MM.1S (cell line): ENCODE results near the gene PLXNA4.

Source experiments
- DNase-seq: peaks from one replicate; pipeline ENCODE4 v3.0.0-alpha.2; 2015
- H2AFZ ChIP-seq: fragments of 300-600 bp; sonication (generic); 2 replicates; pipeline ENCODE4 v1.6.0; 2016; ENCODE audit warnings: antibody characterized with exemption, low read length
- H3F3A ChIP-seq: fragments of 300-600 bp; sonication (generic); 2 replicates; pipeline ENCODE4 v1.6.1; 2016; ENCODE audit warnings: mild to moderate bottlenecking, antibody characterized with exemption, low read length, moderate library complexity, mixed read lengths; ENCODE audit not compliant: insufficient read depth
- H3K27ac ChIP-seq: fragments of 300-600 bp; sonication (generic); 2 replicates; pipeline ENCODE4 v1.5.1; 2016; ENCODE audit warnings: mild to moderate bottlenecking, low read length
- H3K27me3 ChIP-seq: fragments of 300-600 bp; sonication (generic); replicated peaks from 2 replicates; pipeline ENCODE4 v1.6.0; 2016; ENCODE audit warnings: low read length; ENCODE audit not compliant: insufficient read depth
- H3K36me3 ChIP-seq: fragments of 300-600 bp; sonication (generic); replicated peaks from 2 replicates; pipeline ENCODE4 v1.6.1; 2016; ENCODE audit warnings: mild to moderate bottlenecking, low read length, mixed read lengths; ENCODE audit not compliant: insufficient read depth
- H3K4me1 ChIP-seq: fragments of 300-600 bp; sonication (generic); 2 replicates; pipeline ENCODE4 v1.6.1; 2016; ENCODE audit warnings: low read length, mixed read lengths
- H3K4me2 ChIP-seq: fragments of 300-600 bp; sonication (generic); 2 replicates; pipeline ENCODE4 v1.6.0; 2016; ENCODE audit warnings: low read depth, low read length
- H3K4me3 ChIP-seq: fragments of 300-600 bp; sonication (generic); 2 replicates; pipeline ENCODE4 v1.5.1; 2016; ENCODE audit warnings: low read length, mixed read lengths
- H3K79me2 ChIP-seq: fragments of 300-600 bp; sonication (generic); 2 replicates; pipeline ENCODE4 v1.6.1; 2016; ENCODE audit warnings: mixed run types, low read length, mixed read lengths
- H3K9ac ChIP-seq: fragments of 300-600 bp; sonication (generic); 2 replicates; pipeline ENCODE4 v1.6.1; 2016; ENCODE audit warnings: low read length, mixed read lengths
- H3K9me2 ChIP-seq: fragments of 300-600 bp; sonication (generic); replicated peaks from 2 replicates; pipeline ENCODE4 v1.6.1; 2016; ENCODE audit warnings: mild to moderate bottlenecking, low read length, mixed read lengths; ENCODE audit not compliant: insufficient read depth
- H3K9me3 ChIP-seq: fragments of 300-600 bp; sonication (generic); replicated peaks from 2 replicates; pipeline ENCODE4 v1.6.1; 2016; ENCODE audit warnings: mild to moderate bottlenecking, low read length, mixed read lengths; ENCODE audit not compliant: insufficient read depth
- H4K20me1 ChIP-seq: fragments of 300-600 bp; sonication (generic); 2 replicates; pipeline ENCODE4 v1.6.1; 2016; ENCODE audit warnings: mild to moderate bottlenecking, low read length, moderate library complexity, mixed read lengths; ENCODE audit not compliant: insufficient read depth
- CTCF ChIP-seq: fragments of 300-600 bp; sonication (generic); IDR thresholded peaks from 2 replicates; pipeline ENCODE4 v1.5.1; 2016; ENCODE audit warnings: antibody characterized with exemption, low read length, mixed read lengths
- EZH2 ChIP-seq: fragments of 300-600 bp; sonication (generic); optimal IDR thresholded peaks from 2 replicates; pipeline ENCODE3; 2017; ENCODE audit warnings: low read depth, mild to moderate bottlenecking, antibody characterized with exemption, low read length, mixed read lengths
- EZH2phosphoT487 ChIP-seq: fragments of 300-600 bp; sonication (generic); IDR thresholded peaks from 2 replicates; pipeline ENCODE4 v1.6.1; 2018; ENCODE audit warnings: antibody characterized with exemption, low read length

PLXNA4 gene

GRCh38 chr7:132255115-132255797 lies 321.0 kb downstream of the PLXNA4 start:
- no peak for DNase-seq
- H3K4me2 ChIP-seq: no peak overlapping the region
- H3K27me3 ChIP-seq: no peaks in the 10 kb centered on the region

GRCh38 chr7:132254455-132254854 lies 321.8 kb downstream of the PLXNA4 start:
- H3K27ac ChIP-seq: no peak overlapping the region
- no peaks in the 10 kb centered on the region for H4K20me1 ChIP-seq
- DNase-seq: no peak
- no peaks in the 10 kb centered on the region for H3K27me3 ChIP-seq
- H3K79me2 ChIP-seq: no peaks in the 10 kb centered on the region
- no peak overlapping the region for H3K9ac ChIP-seq
- H3K4me1 ChIP-seq: no peaks in the 10 kb centered on the region
- H3K4me2 ChIP-seq: no peak overlapping the region
- no peaks in the 10 kb centered on the region for H3K36me3 ChIP-seq
- no peaks in the 10 kb centered on the region for H3K9me3 ChIP-seq
- H3K4me3 ChIP-seq: no peak overlapping the region
- H2AFZ ChIP-seq: no peak overlapping the region
- TF ChIP-seq EZH2: no peak
- no peak for TF ChIP-seq CTCF
- TF ChIP-seq EZH2phosphoT487: no peak
- no peaks in the 10 kb centered on the region for H3F3A ChIP-seq
- H3K9me2 ChIP-seq: no peaks in the 10 kb centered on the region

More at GRCh38 chr7:132255115-132255797, 321.0 kb downstream of the PLXNA4 start:
- Histone ChIP-seq H3K36me3 (no peaks in the 10 kb centered on the region), H3F3A (no peaks in the 10 kb centered on the region), H3K4me3 (no peak overlapping the region), H3K79me2 (no peaks in the 10 kb centered on the region), H2AFZ (no peak overlapping the region), H4K20me1 (no peaks in the 10 kb centered on the region), H3K9me3 (no peaks in the 10 kb centered on the region), H3K9me2 (no peaks in the 10 kb centered on the region), H3K27ac (no peak overlapping the region), H3K4me1 (no peaks in the 10 kb centered on the region), H3K9ac (no peak overlapping the region)
- TF ChIP-seq EZH2 (no peak), EZH2phosphoT487 (no peak), CTCF (no peak)

GRCh38 chr7:132252793-132253100 lies 323.5 kb downstream of the PLXNA4 start:
- Histone ChIP-seq H3K9me2 (no peaks in the 10 kb centered on the region), H3K27me3 (no peaks in the 10 kb centered on the region), H3F3A (no peaks in the 10 kb centered on the region), H4K20me1 (no peaks in the 10 kb centered on the region), H3K4me1 (no peaks in the 10 kb centered on the region), H3K4me2 (no peak overlapping the region), H3K4me3 (no peak overlapping the region), H3K79me2 (no peaks in the 10 kb centered on the region), H2AFZ (no peak overlapping the region), H3K27ac (no peak overlapping the region), H3K9ac (no peak overlapping the region), H3K36me3 (no peaks in the 10 kb centered on the region), H3K9me3 (no peaks in the 10 kb centered on the region)
- no peak for TF ChIP-seq CTCF
- no peak for TF ChIP-seq EZH2phosphoT487
- no peak for TF ChIP-seq EZH2
- DNase-seq: no peak
